ENCODE data around the gene TXNDC5. TPM values are rescaled to one million over a fixed set of nuclear protein-coding genes. Genes with fewer than 3 reads are reported as not detected.

TXNDC5 gene
- 577 and 598 TPM in 2 replicates for total RNA-seq

GRCh38 chr6:7910654-7911344, at the start of gene TXNDC5:
Gene TXNDC5 (minus strand): TSS chr6:7910788. CDS start chr6:7910776, 12 bp downstream.

Other genes with a start within 250 kb of the TXNDC5 start
- gene BMP6, start 184.7 kb downstream of the TXNDC5 start, total RNA-seq = 81.8 and 85.9 TPM in 2 replicates
- gene BLOC1S5, start 153.6 kb upstream of the TXNDC5 start, total RNA-seq = 8.5 and 10.8 TPM in 2 replicates
- 78.3 and 87.3 TPM in 2 replicates for gene EEF1E1, start 191.8 kb upstream of the TXNDC5 start, total RNA-seq